Islet of Langerhans (tissue), 1 donor: ENCODE measurements around the gene MYO18B.
A peak's percentile ranks its signal among the peaks of the same experiment; 100 is the strongest.

ENCODE experiments used
- FAIRE-seq: peaks from one replicate; lab custom pipeline; 2011; peaks lifted over from hg19 to GRCh38; lab: Jason Lieb, UNC

The MYO18B gene

DNA sequence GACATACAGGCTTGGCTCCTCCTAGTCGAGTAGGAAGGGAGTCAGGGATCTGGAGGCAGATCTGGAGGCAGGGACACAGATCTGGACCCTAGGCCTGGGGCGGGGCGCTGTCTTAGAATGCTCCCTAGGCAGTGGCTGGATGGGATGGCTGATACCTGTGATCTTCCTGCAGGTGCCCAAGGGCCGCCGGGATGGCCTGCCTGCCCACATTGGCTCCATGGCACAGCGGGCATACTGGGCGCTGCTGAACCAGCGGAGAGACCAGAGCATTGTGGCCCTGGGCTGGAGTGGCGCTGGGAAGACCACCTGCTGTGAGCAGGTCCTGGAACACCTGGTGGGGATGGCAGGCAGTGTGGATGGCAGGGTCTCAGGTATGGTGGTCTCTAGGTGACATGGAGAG is 35.4 kb downstream of the MYO18B start:
- FAIRE-seq, result no peak

DNA sequence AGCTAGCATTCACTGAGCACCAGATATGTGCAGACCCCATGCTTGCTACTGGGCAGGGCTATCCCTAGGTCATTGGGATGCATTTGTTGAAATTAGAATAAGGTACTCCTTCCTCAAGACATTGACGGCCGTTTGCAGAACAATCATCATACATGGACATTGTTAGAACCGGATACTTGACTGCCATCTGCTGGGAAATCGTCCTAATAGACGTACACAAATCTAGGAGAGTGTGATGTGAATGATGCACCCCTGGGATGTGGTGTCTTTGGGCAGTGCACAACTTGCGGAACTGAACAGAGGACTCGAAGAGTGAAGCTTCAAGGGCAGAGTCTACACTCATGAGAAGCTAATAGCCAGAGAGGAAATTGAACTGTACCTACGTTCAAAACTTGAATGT is 35.9 kb downstream of the MYO18B start:
- FAIRE-seq, result peak; percentile 91

DNA sequence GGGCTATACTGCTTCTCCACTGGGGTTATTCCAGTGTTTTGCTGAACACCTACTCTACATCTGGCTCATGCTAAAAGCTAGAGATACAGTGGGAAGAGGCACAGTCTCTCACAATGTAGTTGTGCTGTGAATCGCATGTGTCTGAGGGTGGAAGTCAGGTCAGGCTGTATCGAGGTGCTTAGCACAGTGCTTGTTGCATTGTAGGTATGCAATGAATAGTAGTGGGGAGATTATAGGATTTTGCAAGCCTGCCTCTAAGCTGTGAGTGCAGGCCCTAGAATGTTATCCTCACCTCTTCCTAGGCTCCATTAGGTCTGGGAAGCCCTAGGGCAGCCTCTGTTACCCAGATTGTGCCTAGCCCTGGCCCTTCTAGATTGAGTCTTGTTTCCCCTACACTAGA is 37.4 kb downstream of the MYO18B start:
- no peak for FAIRE-seq

DNA sequence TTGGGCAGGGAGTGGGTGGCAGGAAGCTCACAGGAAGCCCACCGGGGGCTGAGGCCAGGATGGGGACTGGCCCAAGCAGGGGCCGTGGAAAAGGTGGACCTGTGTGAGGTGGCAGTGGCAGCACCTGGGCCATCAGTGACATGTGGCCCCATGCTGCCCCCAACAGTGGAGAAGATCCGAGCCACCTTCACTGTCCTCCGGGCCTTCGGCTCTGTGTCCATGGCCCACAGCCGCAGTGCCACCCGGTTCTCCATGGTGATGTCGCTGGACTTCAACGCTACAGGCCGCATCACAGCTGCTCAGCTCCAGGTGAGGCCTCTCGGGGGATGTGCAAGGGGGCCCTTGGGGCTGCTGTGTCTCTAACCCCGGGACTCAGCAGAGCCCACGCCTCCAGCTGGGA is 37.9 kb downstream of the MYO18B start:
- no peak for FAIRE-seq

DNA sequence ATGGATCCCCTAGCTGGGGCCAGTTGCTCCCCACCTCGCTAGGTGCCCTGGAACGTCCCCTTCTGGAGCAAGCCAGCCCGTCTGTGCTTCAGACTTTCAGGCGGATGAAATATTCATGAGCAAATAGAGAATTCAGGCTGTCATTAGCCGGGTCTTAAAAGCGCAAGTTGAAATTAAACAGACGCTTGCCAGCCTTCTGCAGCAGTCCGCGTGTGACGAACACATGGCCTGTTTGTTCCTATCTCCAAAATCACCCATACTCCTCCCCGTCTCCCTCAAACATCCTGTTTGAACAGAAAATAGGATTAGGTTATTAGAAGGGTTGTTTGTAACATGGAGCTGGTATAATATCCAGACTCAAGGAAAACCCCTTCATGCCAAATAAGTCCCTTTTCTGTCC is 38.7 kb downstream of the MYO18B start:
- FAIRE-seq, result no peak

DNA sequence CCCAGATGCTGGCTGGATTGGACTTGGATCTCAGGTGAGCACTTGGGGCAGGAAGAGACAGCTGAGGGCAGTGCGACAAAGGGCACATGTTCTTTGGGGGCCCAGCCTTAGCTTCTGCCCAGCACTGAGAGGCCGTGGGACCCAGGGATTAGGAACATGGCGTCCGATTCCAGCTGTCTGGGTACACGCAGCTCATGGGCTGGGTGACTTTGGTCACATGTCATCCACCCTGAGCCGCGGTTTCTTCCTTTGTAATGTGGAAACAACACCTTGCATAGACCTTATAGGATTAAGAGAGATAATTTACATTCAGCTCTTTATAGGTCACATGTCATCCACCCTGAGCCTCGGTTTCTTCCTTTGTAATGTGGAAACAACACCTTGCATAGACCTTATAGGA is 39.8 kb downstream of the MYO18B start:
- no peak for FAIRE-seq

DNA sequence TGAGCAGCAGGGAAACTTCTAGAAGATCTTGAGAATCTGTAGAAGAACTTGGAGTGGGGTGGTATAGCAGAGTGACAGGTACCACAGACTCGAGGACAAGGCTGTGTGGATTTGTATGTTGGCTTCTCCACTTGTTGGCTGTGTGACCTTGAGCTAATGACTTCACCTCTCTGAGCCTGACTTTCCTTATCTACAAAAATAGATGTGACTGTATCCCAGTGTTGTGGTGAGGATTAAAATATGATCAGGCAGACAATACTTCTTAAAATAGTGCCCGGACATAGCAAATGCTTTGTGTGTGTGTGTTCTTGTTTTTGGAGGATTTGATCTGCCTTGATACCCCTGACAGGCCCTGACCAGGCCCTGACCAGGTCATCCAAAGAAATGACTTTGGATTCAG is 40.8 kb downstream of the MYO18B start:
- no peak for FAIRE-seq

DNA sequence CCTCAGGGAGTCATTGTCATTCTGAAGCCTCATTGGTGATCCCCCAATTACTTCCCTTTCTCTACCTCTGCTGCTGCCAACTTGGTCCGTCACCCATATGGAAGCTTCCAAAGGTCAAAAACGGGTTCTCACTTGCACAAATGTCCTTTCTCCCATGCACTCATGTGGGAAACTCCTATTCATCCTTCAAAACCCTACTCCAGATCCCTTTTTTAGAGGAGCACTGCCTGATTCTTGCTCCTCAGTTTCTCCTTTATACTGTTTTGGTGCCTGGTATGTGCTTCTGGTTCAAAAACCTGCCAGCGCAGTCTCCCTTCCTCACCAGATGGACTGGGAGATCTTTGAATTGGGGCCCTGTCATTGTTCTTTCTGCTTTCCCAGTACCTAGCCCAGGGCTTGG is 41.9 kb downstream of the MYO18B start:
- no peak for FAIRE-seq

DNA sequence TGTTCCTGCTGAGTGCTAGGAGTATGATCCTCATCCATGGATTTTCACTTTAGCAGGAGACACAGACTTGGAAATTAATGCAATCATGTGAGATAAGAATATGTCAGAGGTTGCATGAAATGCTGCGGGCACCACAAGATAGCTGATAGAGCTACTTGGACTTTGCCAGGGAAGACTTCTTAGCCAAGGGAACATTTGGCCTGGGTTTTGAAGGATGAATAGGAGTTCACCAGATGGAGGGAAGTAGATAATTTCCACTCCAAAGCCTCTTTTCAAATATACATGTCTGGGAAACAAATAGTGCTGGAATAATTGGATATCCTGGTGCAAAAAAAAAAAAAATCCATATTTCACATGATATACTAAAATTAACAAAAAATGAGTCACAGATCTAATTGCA is 44.2 kb downstream of the MYO18B start:
- FAIRE-seq, result no peak

DNA sequence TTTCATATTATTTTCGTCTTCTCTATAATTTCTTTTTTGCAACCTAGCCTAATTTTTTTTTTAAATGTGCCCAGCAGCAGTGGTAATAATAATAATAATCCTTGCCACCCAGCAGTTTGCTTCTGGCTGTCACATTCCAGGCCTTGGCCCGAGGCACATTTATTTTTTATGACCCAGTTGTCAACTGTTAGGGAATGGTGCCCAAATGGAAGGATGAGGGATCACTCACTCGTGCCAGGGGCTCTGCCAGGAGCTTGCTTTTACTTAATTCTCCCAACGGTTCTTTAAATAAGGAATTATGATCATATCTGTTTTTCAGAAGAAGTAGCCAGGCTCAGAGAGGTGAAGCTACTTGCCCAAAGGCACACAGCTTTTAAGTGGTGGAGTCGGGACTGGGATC is 49.6 kb downstream of the MYO18B start:
- FAIRE-seq, result no peak

DNA sequence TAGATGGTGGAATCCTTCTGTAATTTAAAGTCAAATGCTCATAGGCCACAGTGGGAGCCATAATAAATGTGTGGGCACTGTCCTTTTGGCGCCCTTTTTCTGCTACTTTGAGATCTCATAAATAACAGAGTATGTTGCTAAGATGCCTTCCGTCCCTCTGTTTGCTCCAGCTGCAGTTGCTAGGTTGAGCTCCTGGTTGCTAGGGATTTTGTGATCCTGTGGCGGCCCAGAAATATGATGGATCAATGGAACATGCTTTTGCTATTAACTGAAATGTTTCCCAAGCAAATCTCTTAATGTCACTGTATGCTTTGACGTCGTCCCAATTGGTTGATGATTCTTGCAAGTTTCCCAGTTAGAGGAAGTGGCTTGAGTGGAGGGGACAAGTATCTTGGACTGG is 53.5 kb downstream of the MYO18B start:
- peak; percentile 78 for FAIRE-seq

DNA sequence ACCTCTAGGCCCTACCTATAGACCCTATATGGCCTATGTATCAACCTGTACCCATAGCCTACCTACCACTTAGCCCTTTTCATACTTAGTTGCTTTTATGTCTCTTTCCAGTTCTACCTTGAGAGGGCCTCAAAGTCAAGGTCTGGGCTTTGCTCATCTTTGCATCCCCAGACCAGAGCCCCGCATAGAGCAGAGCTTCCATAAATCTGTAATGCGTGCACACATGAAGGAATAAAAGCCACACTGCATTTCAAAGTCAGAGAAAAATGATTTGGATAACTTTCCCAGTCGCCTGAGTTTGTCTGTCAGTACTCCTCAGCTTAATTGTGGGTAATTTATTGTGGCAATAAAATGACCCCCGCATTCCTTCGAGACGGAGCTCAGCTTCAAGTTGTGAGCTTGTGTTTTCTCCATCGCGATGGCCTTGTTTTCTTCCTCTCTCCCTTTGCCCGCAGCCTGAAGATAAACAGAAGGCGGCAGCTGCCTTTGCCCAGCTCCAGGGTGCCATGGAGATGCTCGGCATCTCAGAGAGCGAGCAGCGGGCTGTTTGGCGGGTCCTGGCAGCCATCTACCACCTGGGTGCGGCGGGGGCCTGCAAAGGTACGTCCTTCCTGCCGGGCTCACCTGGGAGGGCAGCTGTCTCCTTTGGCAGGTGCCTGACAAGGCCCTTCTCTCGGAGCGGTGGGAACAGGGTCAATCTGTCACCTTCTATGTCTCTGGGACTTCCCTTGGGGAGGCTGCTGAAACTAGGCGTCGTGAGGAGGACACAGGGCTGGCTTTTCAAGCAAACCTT is 55.7 kb downstream of the MYO18B start:
- no peak for FAIRE-seq

DNA sequence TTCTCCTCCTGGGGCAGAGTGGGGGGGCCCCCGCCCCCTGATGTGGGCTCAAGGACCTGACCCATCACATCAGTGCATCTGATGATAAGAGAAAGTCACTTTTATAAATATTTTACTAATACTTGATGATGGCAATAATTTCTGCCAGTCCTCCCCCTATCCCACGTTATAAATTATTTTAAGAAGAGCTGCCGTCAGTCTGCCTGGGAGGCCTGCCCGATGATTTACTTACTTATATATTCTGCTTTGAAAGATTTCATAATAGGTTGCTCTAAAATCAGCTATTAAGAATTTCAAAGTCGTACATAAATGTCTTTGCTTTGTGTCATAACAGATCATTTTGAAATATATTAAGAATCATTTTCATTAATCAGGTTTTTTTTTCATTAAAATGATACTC is 58.8 kb downstream of the MYO18B start:
- FAIRE-seq, result no peak

DNA sequence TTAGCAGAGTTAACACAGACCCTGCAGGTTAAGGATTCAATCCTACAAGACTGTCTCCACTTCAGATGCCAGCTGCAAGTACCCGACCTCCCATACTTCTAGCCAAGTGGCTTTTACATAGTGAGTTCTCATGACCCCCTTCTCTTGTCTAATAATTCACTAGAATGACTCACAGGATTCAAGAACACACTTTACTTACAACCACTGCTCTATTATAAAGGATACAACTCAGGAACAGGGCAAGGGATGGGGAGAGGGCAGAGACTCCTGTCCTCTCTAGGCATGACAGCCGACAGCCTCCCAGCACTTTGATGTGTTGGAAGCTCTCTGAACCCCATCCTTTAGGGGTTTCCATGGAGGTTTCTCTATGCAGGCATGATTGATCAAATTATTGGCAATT is 60.0 kb downstream of the MYO18B start:
- no peak for FAIRE-seq

DNA sequence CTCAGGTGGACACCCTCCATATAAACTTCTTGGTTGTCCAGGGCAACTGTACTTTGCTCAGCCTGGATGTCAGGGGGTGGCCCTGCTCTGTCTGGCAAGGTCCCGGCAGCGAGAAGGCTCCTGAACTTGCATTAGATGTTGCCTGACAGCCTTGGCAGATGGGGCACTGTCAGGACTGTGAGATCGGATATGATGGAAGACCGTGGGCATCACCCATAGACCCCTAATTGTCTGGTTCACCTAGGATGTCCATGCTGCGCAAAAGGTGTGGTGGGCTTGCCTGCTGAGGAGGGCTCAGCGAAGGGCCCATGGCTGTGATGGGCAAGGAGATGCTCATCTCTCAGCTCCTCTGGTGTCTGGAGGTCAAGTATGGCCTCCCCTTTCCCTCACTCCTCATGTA is 62.7 kb downstream of the MYO18B start:
- no peak for FAIRE-seq

DNA sequence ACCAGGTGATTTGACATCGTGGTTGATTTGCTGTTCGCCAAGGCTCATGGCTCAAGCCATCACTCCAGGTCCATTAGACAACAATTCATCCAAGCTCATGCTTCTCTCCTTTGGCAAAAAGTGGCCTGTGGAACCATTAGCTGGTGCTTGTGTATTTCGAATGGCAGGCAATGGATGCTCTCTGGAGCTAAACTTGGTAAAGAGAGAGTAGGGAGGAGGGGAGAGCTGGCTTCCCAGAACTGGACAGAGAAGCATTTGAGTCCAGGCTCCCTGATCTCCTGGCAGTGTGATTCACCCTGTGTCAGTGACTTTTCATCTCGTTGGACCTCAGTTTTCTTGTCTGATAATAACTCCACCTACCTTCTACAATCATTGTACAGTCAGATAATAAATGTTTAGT is 64.6 kb downstream of the MYO18B start:
- no peak for FAIRE-seq

DNA sequence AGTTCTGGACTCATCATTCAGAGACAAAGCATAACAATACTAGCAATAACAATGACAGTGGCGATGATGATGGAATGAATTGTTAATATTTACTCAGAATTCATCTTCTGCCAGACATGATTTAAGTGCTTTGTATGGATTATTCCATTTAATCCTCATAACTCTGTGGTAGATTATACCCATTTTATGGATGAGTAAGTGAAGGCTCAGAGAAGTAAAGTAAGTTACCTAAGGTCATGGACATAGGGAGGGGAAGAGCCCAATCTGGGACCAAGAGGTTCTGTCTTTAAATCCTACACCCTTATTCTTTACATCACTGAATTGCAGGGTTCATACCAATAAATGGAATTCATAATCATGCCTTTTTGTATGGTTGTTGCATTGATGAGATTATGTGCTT is 72.7 kb downstream of the MYO18B start:
- FAIRE-seq, result no peak

DNA sequence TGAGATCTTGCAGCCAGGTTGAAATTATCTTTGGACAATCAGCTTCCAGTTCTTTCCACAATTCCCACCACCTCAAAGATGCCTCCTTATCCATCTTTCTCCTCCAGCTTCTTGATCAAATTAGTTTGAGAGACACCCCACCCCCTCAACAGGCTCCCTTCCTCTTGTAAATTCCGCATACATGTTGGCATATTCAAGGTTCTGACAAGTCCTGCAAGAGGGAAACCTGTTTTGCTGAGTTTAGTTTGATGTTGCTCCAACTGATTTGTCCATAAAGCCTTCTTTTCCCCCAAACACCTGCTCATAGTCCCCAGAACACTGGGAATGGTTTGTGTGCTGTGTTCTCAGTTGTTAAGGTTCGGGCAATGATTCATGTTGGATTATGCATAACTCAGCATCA is 73.6 kb downstream of the MYO18B start:
- no peak for FAIRE-seq

DNA sequence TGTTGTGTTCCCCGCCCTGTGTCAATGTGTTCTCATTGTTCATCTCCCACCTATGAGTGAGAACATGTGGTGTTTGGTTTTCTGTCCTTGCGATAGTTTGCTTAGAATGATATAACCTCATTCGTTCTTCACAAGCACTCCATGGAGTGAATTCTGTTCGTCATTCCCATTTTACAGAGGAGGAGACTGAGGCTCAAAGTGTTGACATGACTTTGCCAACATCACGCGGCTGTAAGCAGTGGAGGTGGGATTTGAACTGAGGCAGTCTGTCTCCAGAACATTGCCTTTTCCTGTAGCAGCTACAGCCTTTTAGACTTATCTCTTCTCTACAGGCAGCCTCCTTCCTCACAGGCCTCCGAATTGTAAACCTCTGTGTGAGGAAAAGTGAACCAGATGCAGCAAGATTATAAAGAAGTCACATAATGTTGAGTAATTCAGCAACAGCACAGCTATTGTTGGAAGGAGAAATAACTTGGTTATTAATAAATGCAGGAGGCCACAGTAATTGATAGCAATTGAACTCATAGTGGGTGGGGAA is 74.6 kb downstream of the MYO18B start:
- FAIRE-seq, result no peak

DNA sequence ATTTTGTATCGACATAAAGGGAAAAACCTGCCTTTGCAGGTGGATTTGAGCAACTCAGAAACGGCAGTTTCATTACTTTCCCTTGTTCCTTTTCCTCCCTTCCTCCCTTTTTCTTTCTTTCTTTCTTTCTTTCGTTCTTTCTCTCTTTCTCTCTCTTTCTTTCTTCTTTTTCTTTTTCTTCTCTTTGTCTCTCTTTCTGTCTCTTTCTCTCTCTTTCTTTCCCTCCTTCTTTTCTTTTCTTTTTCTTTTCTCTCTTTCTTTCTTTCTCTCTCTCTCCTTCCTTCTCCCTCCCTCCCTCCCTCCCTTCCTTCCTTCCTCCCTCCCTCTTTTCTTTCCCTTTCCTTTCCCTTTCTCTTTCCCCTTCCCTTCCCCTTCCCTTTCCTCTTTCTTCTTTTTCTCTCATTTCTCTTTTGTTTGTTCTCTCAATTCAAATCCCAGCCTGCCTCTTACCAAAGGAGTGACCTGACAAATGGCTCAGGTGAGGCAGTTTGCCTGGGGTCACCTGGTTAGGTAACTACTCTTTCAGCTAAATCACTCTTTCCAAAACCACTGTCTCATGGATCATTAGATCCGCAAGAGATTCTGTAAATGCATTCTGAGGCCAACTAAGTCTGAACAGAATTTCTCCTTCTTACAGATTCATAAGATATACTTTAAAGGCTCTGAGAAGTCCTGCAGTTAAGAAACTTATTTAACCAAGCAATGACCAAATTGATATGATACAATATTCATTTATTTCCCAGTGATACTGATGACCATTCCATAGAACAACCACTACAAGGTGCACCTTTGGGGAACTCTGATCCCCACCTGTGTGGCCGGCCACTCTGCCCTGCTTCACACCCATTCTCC is 75.3 kb downstream of the MYO18B start:
- FAIRE-seq, result no peak

DNA sequence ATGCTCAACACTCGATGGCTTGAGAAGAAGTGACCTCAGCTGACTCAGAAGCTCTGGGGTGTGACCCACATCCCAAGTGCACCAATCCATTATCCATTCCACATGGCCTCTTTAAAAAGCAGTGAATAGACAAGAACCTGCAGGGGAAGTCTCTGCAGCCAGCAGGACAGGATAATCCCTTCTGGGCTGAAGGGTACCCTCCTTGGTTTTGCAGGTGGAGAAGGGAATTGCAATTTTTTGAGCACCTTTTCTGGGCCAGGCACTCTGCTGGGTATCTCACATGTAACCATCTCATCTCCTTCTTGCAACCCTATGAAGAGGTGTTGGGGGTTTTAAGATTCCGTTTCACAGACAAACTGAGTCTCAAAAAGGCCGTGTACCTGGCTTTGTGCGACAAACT is 76.6 kb downstream of the MYO18B start:
- FAIRE-seq, result no peak

DNA sequence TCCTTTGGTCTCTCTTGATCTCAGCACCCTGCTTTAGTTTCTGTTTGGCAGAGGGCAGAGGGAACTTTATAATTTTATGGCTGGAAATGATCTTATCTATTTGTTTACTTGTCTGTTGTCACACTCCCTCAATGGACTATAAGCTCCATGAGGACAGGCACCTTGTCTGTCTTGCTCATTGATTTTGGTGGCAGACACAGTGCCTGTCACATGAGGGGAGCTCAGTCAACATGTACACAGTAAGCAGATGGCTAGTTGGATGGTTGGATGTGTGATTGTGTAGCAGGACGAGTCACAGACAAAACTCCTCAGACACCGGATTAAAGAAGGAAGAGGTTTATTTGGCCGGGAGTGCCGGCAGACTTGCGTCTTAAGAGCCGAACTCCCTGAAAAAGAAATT is 80.4 kb downstream of the MYO18B start:
- FAIRE-seq, result no peak

DNA sequence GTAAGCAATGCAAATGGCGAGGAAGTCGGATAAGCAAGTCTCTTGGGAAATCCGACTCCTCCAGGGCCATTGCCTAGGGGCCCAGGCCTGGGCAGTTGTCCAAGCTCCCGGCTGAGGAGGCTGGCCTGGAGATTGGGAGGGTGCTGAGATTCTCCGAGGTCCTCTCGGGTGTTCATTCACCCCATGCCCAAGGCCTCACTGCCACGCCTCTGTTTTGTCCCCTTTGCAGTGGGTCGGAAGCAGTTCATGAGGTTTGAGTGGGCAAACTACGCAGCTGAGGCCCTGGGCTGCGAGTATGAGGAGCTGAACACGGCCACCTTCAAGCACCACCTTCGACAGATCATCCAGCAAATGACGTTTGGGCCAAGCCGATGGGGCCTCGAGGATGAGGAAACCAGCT is 81.3 kb downstream of the MYO18B start:
- FAIRE-seq, result no peak
